NCI-H226 (cell line): ENCODE results near the gene LRP1-AS.

Experiments
- DNase-seq: peaks from one replicate; pipeline ENCODE4 v3.0.0-alpha.2; 2015

Gene LRP1-AS

DNA sequence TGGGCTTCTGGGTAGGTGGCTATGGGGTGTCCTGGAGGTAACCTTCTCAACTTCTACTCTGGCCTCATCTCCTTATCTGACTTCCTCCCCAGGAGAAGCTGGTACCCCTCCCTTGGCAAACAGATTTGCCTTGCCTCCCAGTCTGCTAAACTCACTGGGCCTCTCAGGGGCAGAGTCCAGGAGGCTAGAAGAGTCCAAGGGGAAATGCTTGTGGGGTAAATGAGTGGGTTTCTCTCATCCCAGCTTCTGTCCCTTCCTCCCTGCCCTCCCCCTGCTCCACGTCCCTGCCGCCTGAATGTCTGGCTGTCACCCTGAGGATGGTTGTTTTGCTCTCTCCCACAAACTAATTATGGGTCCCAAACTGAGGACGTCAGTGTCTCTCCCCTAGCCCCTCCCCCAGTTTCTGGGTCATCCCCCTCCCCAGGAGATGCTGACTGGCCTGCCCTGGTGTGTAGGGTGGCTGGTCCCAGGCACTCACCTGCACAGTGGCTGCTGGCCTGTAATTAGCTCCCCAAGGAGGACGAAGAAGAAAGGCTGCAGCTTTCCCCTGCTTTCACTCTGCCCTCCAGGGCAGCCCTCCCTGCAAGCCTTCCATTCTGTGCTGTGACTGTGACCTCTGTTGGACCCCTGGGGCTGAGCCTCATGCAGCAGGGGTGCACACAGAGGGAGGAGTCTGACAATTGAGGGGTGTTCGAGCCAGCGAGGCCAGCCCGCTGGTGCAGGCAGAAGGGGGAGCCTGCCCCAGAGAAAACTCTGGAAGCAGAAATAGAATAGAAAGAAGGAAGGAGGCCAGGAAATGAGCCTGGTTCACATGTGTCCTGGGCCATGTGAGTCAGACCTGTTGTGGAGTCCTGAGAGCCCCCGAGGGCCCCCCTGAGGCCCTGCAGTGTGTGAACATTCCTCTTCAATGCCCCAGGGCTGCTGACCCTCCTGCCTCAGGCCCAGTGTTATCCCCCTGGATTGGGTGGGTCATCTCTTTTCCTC is at the start of gene LRP1-AS:
LRP1-AS (minus strand) TSS at position 659 of the 984 bp plus-strand sequence.
- no peak for DNase-seq

DNA sequence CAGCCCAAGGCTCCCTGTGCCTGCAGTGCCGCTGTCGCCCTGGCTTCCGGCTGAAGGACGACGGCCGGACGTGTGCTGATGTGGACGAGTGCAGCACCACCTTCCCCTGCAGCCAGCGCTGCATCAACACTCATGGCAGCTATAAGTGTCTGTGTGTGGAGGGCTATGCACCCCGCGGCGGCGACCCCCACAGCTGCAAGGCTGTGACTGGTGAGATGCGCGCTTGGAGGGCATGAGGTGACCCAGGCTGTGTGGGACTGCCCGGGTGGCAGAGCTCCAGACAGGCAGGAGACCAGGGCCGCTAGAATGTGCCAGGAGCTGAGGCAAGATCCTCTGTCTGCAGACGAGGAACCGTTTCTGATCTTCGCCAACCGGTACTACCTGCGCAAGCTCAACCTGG is 49.5 kb upstream of the LRP1-AS start:
- DNase-seq, result no peak

DNA sequence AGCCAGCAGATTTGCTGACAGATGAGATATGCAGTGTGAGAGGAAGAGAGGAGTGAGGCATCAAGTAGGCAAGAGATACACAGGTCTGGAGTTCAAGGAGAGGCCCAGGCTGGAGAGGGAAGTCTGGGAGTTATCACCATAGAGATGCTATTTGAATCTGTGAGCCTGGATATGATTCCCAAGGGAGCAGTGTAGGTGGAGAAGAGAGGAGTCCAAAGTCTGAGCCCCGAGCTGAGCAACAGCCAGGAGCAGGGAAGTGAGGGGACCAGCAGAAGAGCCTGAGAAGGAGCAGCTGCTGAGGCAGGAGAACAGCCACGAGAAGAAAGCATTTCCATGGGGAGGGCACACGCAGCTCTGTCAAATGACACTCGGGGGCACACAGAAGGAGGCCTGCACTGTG is 49.0 kb upstream of the LRP1-AS start:
- no peak for DNase-seq

DNA sequence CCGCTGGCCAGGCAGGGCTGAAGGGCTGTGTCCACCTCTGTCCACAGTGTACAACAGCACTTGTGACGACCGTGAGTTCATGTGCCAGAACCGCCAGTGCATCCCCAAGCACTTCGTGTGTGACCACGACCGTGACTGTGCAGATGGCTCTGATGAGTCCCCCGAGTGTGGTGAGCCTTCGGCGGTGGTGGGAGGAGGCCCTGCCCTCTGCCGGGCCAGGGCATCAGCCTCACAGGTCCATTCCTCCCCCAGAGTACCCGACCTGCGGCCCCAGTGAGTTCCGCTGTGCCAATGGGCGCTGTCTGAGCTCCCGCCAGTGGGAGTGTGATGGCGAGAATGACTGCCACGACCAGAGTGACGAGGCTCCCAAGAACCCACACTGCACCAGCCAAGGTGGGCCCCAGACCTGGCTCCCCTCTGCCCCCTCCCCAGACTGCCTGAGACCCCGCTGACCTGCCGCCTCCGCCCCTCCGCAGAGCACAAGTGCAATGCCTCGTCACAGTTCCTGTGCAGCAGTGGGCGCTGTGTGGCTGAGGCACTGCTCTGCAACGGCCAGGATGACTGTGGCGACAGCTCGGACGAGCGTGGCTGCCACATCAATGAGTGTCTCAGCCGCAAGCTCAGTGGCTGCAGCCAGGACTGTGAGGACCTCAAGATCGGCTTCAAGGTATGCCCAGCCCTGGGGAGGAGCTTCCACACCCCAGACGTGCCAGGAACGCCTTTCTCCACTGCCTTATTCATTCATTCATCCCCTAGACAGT is 48.4 kb upstream of the LRP1-AS start:
- no peak for DNase-seq

DNA sequence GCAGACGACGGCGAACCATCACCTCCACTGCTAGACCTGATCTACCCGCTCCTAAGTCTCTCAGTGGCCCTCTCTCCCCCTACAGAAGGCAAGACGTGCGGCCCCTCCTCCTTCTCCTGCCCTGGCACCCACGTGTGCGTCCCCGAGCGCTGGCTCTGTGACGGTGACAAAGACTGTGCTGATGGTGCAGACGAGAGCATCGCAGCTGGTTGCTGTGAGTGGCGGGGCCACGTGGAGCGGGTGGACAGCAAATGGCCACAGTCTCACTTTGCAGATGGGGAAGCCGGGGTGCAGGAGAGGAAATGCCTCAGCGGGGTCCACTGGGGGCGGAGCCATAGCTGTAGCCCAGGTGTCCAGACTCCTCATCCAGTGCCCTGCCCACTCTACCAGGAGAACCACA is 47.8 kb upstream of the LRP1-AS start:
- no peak for DNase-seq

DNA sequence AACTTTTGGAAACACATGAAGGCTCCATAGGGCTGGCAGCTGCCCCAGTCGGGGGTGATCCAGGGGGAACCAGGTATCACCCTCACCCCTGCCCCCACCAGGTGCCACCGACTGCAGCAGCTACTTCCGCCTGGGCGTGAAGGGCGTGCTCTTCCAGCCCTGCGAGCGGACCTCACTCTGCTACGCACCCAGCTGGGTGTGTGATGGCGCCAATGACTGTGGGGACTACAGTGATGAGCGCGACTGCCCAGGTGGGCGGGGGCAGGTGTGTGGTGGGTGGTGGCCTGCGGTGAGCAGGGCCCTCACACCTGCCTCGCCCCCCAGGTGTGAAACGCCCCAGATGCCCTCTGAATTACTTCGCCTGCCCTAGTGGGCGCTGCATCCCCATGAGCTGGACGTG is 46.8 kb upstream of the LRP1-AS start:
- no peak for DNase-seq

DNA sequence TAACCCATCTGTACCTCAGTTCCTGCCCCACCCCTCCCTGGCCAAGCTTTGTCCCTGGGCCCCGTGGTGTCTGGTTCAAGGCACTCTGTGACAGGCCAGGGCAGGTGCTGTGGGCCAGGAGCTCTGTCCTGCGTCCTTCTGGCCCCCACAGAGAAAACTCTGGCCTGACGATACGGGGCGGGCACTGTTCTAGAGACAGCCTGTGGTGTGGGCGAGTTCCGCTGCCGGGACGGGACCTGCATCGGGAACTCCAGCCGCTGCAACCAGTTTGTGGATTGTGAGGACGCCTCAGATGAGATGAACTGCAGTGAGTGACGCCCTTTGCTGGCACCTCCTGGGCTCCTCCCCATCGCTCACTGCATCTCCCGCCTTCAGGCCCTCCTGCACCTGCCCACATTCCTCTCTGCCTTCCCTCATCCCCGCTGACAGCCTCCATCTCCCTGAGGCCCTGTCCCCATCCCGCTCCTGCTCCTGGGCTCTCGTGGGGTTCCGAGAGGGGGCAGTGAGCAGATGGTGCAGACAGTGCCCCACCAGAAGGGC is 46.4 kb upstream of the LRP1-AS start:
- no peak for DNase-seq

DNA sequence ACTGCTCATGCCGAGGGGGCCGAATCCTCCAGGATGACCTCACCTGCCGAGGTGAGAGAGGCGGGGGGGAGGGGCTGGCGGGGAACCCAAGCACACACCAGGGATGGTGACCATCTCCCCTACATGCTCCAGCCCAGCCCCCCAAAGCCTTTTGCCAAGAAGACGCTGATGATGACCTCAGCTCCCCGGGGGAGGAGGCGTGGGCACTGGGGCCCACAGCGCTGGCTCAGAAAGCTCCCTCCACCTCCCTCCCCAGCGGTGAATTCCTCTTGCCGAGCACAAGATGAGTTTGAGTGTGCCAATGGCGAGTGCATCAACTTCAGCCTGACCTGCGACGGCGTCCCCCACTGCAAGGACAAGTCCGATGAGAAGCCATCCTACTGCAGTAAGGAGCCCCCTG is 45.5 kb upstream of the LRP1-AS start:
- DNase-seq, result no peak

DNA sequence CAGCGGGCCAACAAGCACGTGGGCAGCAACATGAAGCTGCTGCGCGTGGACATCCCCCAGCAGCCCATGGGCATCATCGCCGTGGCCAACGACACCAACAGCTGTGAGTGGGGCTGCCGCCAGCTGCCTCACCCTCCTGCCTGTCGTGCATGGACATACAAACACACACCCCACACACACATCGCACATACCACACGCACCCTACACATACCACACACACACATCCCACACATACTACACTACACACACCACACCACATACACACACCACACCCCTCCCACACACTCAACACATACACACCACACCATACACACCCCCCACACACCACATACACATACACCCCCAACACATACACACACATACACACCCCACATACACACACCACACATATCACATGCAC is 44.0 kb upstream of the LRP1-AS start:
- DNase-seq, result no peak

DNA sequence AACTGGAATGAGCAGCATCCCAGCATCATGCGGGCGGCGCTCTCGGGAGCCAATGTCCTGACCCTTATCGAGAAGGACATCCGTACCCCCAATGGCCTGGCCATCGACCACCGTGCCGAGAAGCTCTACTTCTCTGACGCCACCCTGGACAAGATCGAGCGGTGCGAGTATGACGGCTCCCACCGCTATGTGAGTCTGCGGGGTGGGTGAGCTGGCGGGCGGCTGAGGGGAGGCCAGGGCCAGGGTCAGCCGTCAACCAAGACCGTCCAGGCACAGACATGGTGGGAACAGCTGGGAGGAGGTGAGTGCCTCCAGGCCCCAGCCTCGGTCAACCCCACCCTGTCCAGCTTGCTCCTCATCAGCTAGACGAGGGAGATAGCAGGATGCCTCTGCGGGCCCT is 43.4 kb upstream of the LRP1-AS start:
- DNase-seq, result no peak

DNA sequence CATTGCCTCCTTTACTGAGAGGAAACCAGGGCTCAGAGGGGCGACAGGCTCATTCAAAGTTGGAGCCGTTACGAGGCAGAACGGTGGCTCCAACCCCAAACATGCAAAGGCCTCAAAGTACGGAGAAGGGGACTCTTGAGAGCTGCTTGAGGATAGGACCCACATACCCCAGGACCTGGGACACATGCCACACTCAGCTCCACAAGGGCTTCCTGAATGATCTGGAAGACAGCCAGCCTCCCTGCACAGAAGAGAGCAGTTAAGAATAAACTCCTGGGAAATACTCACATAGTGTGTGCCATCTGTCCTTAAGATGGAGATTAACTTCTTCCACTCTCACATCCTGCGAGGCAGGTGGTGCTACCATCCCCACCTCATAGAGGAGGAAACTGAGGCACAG is 42.6 kb upstream of the LRP1-AS start:
- no peak for DNase-seq

DNA sequence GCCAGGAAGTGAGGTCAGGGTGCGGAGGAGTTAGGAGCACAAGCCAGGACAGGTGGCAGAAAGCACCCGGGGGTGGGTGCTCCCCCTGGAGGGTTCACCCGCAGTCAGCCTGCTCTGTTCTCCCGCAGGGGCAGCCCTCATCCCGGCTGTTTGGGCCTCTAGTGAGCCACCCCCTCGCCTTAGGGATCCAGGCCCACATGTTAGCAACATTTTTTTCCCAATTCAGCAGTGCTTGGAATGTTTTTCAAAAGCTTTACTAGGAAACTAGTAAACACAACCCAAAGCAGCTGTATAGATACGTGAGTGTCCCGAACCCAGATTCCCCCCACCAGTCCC is 40.6 kb upstream of the LRP1-AS start:
- DNase-seq, result no peak

DNA sequence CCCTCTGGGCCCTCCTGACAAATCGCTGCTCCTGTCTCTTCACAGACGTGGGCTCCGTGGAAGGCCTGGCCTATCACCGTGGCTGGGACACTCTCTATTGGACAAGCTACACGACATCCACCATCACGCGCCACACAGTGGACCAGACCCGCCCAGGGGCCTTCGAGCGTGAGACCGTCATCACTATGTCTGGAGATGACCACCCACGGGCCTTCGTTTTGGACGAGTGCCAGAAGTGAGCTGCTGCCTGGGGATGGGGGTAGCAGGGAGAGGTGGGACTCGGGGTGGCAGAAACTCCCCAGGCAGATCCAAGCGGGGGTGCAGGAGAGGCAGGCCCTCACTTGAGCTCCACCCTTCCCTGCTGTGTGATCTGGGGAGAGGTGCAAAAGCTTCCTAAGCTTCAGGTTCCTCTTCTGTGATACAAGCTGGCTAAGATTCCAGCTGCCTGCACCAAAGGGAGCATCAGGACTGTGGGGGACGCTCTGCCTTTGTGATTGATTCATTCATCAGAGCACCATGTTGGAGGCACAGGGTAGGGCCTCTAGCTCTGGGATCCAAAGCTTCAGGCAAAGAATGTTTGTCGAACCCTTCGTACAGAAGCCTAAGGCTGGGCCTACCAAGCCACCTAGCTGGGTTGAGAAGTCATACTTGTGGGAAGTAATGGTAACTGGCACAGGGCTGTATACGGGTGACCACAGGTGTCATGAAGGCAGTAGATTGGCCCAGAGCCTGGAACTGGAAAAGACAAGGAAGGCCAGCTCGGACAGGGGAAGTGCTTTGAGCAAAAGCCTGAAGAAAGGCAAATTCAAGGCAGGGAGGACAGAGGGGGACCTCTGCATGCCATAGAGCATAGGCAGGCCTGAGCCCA is 40.0 kb upstream of the LRP1-AS start:
- DNase-seq, result no peak

DNA sequence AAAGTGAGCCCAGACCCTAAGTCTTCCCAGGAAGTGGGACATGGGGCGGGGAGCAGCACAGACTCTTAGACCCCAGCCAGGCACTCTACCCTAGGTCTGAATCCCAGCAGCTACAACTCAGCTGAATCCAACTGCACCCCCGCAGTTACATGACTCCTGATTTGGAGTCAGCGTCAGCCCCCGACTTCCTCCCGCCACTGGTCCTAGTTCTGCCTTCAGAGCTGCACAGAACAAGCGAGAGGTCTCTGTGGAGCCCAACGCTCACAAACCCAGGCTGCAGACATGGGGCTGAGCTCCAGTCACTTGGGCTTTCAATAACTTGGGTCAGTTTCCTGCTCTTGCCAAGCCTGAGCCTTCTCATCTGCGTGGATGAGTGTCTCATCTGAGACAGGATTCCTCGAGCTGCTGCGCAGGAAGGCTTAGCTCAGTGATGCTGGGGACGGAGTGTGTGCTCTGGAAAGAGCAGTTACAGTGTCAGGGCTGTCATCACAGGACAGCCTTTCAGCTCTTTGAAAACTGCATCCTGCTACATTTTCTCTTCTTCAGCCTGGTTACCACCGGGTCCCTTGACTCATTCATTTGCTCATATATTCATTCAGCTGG is 38.6 kb upstream of the LRP1-AS start:
- no peak for DNase-seq

DNA sequence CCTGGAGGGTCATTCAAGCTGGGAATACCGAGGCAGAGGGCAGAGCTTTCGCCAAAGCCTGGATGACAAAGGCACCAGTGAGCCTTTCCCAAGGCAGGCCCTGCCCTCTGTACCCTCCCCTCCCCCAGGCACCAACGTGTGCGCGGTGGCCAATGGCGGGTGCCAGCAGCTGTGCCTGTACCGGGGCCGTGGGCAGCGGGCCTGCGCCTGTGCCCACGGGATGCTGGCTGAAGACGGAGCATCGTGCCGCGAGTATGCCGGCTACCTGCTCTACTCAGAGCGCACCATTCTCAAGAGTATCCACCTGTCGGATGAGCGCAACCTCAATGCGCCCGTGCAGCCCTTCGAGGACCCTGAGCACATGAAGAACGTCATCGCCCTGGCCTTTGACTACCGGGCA is 38.0 kb upstream of the LRP1-AS start:
- no peak for DNase-seq

DNA sequence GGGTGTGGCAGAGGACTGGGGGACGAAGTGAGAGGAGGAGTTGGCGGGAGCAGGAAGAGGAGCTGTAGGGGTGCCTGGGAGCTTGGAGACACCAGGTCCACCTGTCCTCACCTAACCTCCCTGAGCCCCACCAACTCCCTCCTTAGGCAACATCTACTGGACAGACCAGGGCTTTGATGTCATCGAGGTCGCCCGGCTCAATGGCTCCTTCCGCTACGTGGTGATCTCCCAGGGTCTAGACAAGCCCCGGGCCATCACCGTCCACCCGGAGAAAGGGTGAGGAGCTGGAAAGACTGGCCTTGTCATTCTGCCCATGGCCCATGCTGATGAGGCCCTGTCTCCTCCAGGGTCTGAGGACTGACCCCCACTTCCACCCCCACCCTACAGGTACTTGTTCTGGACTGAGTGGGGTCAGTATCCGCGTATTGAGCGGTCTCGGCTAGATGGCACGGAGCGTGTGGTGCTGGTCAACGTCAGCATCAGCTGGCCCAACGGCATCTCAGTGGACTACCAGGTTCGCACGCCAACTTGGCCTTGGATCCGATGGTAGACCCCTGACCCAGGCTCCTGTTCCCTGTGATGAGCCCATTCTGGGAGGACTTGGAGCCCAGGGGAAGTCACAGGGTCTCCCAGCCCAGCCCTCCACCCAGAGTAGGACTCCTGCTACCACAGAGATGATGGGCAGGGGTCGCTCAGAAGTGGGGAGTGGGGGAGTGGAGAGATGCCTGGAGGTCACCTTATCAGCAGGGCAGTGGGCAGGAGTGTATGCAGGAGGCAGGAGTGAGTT is 36.7 kb upstream of the LRP1-AS start:
- DNase-seq, result no peak

DNA sequence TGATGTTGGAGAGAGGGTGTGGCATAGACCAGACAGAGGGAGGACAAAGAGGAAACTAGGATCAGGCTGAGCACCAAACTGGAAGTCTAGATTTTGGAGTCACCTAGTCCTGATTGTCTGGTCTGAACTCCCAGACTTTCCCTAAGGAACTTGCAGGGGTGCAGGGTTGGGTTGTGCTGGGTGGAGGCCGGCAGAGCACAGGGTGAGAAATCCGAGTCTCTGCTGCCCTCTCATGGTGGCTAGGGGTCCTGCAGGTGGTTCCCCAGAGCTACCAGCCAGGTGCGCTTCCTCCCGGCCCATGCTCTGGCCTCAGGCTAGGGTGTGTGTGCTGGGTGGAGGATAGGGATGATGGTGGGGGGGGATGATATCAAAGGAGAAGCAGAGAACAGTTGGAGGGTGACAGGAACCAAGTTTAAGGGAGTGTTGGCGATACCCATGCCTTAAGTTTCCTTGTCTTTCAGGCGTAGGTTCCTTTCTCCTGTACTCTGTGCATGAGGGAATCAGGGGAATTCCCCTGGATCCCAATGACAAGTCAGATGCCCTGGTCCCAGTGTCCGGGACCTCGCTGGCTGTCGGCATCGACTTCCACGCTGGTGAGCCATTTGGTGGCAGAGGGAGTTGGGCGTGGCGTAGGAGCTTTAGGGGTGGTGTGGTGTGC is 35.6 kb upstream of the LRP1-AS start:
- DNase-seq, result peak; percentile 64

DNA sequence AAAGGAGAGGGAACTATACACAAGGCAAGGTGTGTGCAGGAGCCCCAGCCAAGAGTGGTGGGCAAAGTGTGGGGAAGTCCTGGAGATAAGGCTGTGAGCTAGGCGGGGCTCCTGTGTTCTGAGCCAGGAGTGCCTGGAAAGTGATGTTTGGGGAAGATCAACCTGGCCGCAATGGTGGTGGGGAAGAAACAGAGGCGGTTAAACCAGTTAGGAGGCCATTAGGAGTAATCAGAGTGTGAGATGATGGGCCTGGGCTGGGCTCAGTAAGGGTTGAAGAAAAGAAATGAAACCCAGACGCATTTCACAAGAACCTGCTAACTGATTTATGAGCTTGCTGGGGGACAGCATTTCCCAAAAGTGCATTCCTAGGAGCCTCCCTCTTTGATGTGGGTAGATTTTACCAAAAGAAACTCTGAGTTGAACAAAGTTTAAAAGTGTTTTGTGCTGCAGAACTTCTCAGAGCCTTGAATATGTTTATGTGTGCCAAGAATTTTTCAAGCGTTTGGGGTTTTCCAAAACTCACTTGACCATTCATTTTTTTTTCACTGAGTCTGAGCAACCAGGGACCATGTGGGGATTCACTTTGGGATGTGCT is 34.2 kb upstream of the LRP1-AS start:
- no peak for DNase-seq

DNA sequence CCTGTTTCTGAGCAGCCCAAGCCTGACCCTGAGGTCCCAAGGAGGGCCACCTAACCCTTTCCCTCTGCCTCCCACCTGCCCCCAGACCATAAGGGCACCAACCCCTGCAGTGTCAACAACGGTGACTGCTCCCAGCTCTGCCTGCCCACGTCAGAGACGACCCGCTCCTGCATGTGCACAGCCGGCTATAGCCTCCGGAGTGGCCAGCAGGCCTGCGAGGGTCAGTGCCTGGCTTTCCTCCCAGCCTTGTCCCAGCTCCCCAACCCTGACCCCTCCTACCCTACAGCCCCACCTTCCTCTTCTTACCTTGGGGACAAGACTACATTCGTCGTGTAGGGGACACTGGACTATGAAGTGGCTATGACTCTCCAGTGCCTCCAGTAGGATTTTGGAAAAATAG is 33.7 kb upstream of the LRP1-AS start:
- no peak for DNase-seq

DNA sequence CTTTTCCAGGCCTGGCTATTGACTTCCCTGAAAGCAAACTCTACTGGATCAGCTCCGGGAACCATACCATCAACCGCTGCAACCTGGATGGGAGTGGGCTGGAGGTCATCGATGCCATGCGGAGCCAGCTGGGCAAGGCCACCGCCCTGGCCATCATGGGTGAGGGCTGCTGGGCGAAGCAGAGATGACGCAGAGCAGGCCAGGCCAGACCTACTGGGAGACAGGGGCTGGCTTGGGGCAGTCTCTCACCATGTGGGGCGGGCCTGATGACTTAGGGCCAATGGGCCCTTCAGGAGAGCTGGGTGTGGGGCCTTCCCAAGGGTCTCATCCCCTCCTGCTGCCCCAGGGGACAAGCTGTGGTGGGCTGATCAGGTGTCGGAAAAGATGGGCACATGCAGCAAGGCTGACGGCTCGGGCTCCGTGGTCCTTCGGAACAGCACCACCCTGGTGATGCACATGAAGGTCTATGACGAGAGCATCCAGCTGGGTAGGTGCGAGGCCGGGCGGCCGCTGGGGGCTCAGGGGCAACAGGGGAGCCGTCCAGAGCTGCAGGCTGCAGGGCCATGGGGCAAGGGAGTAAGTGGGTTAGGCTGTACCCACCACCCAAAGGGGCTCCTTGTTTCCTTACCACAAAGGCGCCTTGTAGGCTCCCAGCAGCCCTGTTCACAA is 33.0 kb upstream of the LRP1-AS start:
- DNase-seq, result no peak
